Measurements from ENCODE around the gene GNL1.

- TF ChIP-seq POLR2AphosphoS5 (IDR thresholded peaks at IDR 0.05; ENCODE audit: low read depth, low read length) (no peak), CTCF (IDR thresholded peaks at IDR 0.05 in 2 of 3, conservative IDR thresholded peaks at IDR 0.05 in 1 of 3; ENCODE audit: borderline replicate concordance in 1 of 3, insufficient read depth in 1 of 3, low read depth in 2 of 3, low read length in 2 of 3) (no peak), ZBTB33 (IDR thresholded peaks at IDR 0.05; ENCODE audit: extremely low read depth, insufficient replicate concordance, low read length) (no peak), REST (IDR thresholded peaks at IDR 0.05; ENCODE audit: low read depth) (no peak)
Observed at GRCh38 chr6:30548375-30548774, 7.9 kb downstream of the GNL1 start.

All from HCT116 (cell line).